Measurements from ENCODE around the gene GRP. TPM values are rescaled to one million over a fixed set of nuclear protein-coding genes. Genes with fewer than 3 reads are reported as not detected.

GRP gene
- total RNA-seq, 1 donor from 2014 or later = not detected

DNA sequence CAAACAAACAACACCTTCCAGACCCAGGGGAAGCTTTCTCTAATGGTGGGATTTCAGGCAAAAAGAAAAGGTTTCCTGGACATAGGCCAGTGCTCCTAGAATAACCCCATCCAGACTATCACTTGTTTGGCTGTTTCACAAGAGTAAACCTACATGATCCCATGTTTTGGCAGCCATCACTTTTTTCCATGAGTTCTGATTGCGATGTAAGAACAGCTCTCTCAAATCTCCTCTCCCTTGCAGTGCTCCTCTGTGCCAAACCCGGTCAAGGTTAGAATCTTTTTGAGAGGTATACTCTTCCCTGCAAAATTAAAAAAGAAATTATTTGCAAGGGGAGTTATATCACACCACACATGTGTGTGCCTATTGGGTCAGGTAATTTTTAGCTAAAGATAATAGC is 11.9 kb downstream of the GRP start:
- H3K27me3 Mint-ChIP-seq (ENCODE audit: unreplicated experiment) = no peaks in the 10 kb centered on the region
- H3K4me1 Mint-ChIP-seq (ENCODE audit: unreplicated experiment) = no peaks in the 10 kb centered on the region
- H3K4me3 Mint-ChIP-seq (ENCODE audit: unreplicated experiment) = no peak overlapping the region
- TF ChIP-seq, protein P1, sequence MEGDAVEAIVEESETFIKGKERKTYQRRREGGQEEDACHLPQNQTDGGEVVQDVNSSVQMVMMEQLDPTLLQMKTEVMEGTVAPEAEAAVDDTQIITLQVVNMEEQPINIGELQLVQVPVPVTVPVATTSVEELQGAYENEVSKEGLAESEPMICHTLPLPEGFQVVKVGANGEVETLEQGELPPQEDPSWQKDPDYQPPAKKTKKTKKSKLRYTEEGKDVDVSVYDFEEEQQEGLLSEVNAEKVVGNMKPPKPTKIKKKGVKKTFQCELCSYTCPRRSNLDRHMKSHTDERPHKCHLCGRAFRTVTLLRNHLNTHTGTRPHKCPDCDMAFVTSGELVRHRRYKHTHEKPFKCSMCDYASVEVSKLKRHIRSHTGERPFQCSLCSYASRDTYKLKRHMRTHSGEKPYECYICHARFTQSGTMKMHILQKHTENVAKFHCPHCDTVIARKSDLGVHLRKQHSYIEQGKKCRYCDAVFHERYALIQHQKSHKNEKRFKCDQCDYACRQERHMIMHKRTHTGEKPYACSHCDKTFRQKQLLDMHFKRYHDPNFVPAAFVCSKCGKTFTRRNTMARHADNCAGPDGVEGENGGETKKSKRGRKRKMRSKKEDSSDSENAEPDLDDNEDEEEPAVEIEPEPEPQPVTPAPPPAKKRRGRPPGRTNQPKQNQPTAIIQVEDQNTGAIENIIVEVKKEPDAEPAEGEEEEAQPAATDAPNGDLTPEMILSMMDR (IDR thresholded peaks at IDR 0.05; ENCODE audit: unreplicated experiment) = no peak
- H3K36me3 Mint-ChIP-seq (ENCODE audit: low read depth, unreplicated experiment) = no peaks in the 10 kb centered on the region
- H3K9me3 Mint-ChIP-seq (ENCODE audit: unreplicated experiment) = no peaks in the 10 kb centered on the region
- no peak overlapping the region for H3K27ac Mint-ChIP-seq (ENCODE audit: unreplicated experiment)
- no peak for DNase-seq (ENCODE audit: low spot score)

DNA sequence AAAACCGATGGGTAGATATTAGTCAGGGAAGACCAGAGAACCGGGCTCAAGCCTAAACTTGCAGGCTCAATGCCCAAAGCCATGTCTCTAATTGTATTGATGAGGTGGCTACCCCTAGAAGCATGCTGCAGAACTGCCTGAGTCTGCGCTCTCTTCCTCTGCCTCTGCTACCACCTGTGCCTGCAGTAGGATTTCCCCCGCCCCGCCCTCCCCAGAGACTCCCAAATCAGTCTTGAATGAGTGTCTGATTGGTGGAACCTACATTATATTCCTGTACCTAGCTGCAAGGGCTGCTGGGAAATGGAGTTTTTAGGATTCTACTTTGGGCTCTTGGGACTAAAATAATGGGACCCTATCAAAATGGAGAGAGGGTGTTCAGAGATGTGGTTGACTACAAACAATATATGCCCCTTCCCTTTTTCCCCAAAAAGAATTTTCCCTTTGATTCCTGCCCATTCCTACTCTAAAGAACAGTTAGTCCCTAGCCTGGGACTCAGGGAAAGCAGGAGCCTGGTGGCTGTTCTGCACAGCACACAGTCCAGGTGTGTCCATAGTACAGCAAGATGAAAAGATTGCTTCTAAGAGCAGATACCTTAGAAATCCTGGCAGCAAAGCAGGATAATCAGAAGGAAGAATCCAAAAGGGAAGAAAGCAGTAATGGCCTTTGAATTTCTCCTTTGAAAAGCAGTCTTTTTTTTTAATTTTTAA is 12.5 kb downstream of the GRP start:
- no peak for DNase-seq (ENCODE audit: low spot score)
- Mint-ChIP-seq H3K27ac (ENCODE audit: unreplicated experiment) (no peak overlapping the region), H3K27me3 (ENCODE audit: unreplicated experiment) (no peaks in the 10 kb centered on the region)

GRCh38 chr18:59233017-59233410 is 13.1 kb downstream of the GRP start:
- Mint-ChIP-seq H3K27me3 (ENCODE audit: unreplicated experiment) (no peaks in the 10 kb centered on the region), H3K36me3 (ENCODE audit: low read depth, unreplicated experiment) (no peaks in the 10 kb centered on the region), H3K27ac (ENCODE audit: unreplicated experiment) (no peak overlapping the region), H3K9me3 (ENCODE audit: unreplicated experiment) (no peaks in the 10 kb centered on the region), H3K4me3 (ENCODE audit: unreplicated experiment) (no peak overlapping the region), H3K4me1 (ENCODE audit: unreplicated experiment) (no peaks in the 10 kb centered on the region)
- no peak for DNase-seq (ENCODE audit: low spot score)
- TF ChIP-seq, protein P1 (IDR thresholded peaks at IDR 0.05; ENCODE audit: unreplicated experiment) = no peak

More for the DNA sequence above, 12.5 kb downstream of the GRP start:
- TF ChIP-seq, protein P1 (IDR thresholded peaks at IDR 0.05; ENCODE audit: unreplicated experiment) = no peak
- no peaks in the 10 kb centered on the region for H3K9me3 Mint-ChIP-seq (ENCODE audit: unreplicated experiment)
- no peak overlapping the region for H3K4me3 Mint-ChIP-seq (ENCODE audit: unreplicated experiment)
- H3K36me3 Mint-ChIP-seq (ENCODE audit: low read depth, unreplicated experiment) = no peaks in the 10 kb centered on the region
- no peaks in the 10 kb centered on the region for H3K4me1 Mint-ChIP-seq (ENCODE audit: unreplicated experiment)

- no peak for DNase-seq (ENCODE audit: low spot score)
- TF ChIP-seq, protein P1 (IDR thresholded peaks at IDR 0.05; ENCODE audit: unreplicated experiment) = no peak
- no peaks in the 10 kb centered on the region for H3K27me3 Mint-ChIP-seq (ENCODE audit: unreplicated experiment)
- no peak overlapping the region for H3K4me3 Mint-ChIP-seq (ENCODE audit: unreplicated experiment)
- H3K4me1 Mint-ChIP-seq (ENCODE audit: unreplicated experiment) = no peaks in the 10 kb centered on the region
- no peaks in the 10 kb centered on the region for H3K9me3 Mint-ChIP-seq (ENCODE audit: unreplicated experiment)
- H3K36me3 Mint-ChIP-seq (ENCODE audit: low read depth, unreplicated experiment) = no peaks in the 10 kb centered on the region
- H3K27ac Mint-ChIP-seq (ENCODE audit: unreplicated experiment) = no peak overlapping the region
These were observed 18.4 kb downstream of the GRP start for GRCh38 chr18:59238385-59238784.

DNA sequence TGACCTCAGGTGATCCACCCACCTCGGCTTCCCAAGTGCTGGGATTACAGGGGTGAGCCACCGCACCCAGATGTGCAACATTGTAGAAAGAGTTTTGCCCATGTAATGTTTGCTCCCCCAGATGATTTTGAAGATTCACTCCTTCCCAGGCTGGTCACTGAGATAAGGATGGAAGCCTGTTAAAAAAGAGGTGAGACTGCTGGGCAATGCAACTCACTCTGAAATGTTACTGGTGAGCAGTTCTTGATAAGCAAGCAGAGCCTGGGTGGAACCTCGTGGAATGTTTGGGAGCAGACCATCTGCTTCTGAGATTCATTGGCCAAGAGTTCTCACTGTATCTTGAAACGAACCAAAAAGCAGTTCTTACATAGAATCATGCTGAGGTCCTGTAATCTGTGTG is 19.7 kb downstream of the GRP start:
- Mint-ChIP-seq H3K4me3 (ENCODE audit: unreplicated experiment) (no peak overlapping the region), H3K9me3 (ENCODE audit: unreplicated experiment) (no peaks in the 10 kb centered on the region), H3K27ac (ENCODE audit: unreplicated experiment) (no peak overlapping the region), H3K36me3 (ENCODE audit: low read depth, unreplicated experiment) (no peaks in the 10 kb centered on the region), H3K4me1 (ENCODE audit: unreplicated experiment) (no peaks in the 10 kb centered on the region), H3K27me3 (ENCODE audit: unreplicated experiment) (no peaks in the 10 kb centered on the region)
- TF ChIP-seq, protein P1 (IDR thresholded peaks at IDR 0.05; ENCODE audit: unreplicated experiment) = no peak
- DNase-seq (ENCODE audit: low spot score) = no peak

Data from endothelial cell (in vitro differentiated cells).